Stimulated activated CD4-positive, alpha-beta T cell treated with anti-CD3 and anti-CD28 coated beads, Interleukin-12 subunit alpha, Interleukin-12 subunit beta, amount 100 ng/mL, for 4 hours (primary cell): Measurements from ENCODE around the gene PON2.
"Not testable (repeated sequence)": the region's sequence is repeated elsewhere in the genome, so short reads cannot be mapped to it uniquely, and the experiment has no call there.

Experiments
- DNase-seq: peaks from one replicate; pipeline ENCODE4 v3.0.0-alpha.2; 2020

Gene PON2

DNA sequence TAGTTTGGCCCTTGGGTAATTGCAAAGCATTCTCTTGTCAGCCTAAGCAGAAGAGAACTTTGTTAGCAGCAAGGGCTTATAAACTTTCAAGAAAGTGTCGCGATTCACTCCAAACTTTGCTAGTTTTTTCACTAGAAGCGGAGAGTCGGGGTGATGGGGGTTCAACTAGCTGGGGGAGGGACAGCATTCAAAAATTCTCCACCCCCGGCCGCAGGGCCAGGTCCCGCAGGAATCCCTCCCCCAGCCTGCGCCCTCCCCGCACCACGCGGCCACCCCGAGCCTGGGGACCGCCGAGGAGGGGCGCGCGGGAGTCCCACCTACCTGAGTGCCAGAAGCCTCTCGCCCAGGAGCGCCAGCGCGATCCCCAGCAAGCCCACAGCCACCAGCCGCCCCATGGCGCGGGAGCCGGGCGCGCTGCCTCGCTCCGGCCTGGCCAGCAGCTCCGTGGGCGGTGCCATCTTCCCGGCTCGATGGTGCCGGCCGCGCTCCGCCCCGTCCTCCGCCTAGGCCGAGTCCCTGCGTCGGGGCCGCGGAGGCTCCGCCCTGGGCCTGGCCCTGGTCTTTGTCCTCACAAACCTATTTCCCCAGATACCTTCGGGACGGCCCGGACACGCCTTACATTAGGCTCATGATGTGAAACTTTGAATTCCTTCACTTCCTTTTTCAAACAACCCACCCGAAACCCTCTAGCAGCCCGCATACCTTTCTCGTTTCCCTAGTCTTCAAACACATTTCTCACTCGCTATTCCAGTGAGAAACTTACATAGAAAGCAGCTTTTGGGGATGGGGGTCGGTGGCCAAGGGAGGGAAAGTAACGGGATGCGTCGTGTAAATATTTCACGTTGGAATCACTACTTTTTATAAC is at the start of gene PON2:
TSS of gene PON2 (minus strand) at position 472 of the 865 bp plus-strand sequence. CDS start at position 395, 77 bp downstream.
- DNase-seq: peak; percentile 24

DNA sequence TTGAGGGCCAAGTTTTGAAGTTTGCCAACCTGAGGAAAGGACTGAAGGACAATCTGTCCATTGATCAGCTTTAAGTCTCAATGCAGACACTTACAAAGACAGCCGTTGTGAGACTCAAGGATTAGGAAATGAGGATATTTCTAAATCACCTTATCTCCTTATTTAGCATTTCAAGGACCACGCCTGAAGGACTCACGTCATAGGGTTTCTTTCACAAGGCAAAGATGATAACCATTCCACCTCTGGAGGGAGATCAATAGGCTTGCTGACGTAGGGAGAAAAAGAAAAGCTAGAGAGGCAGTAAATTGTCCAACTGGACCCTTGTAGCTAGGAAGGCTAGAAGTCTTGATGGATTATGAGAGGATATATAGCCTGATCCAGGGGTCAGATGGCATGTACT is 47.6 kb upstream of the PON2 start:
- no peak for DNase-seq

DNA sequence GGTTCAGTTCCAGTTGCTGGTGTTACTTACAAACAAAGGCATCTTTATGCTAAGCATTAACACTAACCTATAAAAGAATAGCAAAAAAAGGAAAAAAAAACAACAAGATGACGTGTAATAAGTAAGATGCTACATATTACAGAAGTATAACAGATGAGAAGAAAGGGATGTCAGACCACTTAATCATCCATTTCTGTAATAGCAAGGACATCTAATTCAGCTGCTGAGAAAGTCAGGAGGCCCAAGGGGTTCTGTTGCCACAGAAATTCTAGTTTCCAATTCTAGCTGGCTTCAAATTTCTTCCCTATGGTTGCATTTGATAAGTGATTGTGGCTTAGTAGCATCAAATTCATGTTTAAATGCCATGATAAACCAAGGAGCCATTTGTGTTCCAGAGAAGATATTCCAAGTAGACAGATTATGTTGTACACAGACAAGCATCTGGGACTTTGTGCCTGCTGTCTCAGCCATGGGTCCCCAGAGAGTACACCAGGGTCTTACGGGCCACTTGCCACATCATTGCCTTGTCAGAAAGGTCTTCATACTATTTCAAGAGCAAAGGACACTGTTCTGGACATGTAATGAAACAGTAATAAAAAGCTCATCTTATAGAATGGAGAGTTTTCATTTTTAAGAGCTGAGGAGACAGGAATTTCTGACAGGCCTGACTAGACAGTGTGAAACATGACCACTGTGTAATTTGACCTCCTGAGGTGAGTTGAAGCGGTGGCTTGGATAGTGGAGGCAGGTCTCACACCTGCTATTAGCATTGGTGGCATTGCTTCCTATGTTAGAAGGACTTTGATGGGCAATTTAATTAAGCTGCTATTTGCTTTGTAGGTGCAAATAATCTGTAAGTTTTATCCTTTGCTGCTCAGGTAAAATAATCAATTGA is 46.7 kb upstream of the PON2 start:
- DNase-seq: no peak

DNA sequence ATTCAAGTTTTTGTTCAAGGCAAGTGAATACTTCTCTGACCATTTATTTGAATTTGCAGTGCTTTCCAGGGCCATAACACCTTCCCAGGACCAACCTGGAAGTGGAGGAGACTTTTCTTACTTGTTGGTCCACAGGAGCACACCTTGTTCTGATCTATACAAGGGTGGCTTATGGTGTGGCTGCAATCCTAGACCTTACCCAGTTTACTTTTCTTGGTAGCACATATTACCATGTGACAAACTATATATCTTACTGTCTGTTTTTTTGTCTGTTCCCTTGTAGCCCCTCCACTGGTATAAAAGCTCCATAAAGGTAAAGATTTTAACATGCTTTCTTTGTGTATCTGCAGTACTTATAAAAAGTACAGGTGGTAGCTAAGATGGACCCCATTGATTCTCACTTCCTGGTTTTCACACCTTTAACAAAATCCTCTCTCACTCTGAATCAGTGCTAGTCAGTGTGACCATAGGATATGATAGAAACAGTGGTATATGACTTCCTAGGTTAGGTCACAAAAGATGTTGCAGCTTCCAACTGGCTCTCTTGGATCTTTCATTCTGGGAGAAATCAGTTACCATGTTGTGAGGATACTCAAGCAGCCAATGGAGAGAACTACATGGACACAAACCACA is 45.3 kb upstream of the PON2 start:
- no peak for DNase-seq

DNA sequence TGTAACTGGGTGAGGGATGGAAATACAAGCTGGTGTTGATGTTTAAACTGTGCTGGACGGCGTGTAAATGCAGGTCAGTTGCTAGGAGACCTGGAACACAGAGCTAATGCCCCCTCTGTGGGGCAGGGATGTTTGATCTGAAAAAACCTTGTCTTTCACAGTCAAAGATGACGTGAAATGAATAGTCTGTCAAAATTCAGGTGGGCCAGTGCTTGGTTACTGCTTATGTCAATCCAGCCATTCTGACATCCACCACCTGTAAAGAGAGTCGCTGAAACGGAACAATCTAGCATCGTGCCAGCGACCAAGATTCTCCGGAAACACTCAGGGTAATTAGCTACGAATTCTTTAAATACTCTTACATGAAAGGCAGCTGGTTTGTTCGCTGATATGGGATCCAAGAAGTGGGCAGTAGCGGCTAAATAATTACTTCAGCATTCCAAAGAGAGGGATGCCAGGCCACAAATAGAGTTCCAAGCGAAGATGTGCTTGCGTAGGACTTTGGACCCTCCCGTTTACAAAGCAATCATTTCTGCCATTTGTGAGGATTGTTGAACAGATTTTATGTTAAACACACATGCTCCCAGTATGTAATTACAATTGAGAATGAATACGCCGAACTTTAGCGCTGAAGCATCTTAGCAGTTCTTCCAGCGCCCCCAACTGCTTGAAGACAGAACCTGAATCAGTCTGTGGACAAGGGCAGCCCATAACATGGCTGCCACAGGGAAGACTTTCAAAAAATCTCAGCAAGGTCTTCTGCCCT is 43.6 kb upstream of the PON2 start:
- DNase-seq: no peak

DNA sequence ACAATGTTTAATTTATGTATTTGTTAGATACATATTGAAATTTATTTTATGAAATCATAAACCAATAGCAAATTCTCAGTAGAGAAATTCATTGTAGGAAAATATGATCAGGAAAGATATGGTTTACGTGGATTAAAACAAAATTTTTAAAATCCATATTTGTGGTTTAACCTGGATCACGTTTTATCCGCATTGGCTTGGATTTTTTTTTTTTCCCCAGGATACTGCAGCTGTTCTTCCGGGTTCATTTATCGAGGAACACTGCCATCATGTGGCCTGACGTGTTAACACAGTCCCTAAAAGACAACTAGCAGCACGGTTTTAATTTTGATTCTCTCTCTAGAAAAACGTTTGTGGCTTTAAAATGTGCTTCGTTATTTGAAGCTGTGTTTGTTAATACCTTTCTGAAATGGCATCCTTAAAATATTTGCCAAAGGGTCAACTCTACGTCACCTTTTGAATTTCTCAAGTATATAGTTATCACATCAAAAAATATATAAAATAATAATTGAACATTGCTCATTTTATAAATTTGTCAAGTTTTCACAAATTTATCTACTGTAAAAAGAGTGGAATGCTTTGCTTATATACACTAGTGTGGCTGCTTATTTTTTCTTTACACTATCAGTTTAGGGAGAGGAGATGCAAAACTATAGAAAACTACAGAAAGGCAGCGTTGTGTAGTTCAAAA is 42.2 kb upstream of the PON2 start:
- peak; percentile 25 for DNase-seq

DNA sequence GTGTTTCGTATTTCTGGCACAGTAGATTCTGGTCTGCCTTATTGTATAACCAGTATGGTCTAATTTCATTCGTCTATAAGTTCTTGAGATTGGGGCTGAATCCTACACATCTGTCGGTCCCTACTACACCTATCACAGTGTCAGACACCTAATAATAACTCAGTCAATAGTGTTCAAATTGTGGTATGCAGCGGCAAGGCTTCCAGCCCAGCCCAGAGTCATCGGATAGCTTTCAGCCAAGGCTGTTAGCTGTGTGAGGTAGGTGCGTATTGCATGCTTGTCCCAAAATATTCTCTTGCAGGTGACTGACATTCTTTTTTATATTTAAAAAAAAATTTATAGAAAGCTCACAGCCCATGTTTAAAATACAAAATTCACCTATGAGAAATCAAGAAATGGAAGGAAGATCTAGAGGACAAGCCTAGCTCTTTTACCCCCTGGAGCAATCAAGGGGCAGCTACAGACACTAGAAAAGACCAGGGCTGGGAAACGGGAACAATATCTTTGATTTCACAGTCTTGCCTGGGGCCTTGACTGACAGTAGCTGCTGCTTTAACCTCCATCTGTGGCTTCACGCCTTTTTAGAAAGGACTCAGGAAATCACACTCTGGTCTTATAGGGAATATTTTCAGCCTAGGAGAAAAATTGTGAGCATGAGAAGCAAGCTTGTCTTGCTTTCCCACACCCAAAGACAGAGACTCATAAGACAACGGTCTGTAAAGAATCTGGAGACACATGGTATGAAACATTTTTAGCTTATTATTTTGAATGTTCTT is 41.4 kb upstream of the PON2 start:
- no peak for DNase-seq

DNA sequence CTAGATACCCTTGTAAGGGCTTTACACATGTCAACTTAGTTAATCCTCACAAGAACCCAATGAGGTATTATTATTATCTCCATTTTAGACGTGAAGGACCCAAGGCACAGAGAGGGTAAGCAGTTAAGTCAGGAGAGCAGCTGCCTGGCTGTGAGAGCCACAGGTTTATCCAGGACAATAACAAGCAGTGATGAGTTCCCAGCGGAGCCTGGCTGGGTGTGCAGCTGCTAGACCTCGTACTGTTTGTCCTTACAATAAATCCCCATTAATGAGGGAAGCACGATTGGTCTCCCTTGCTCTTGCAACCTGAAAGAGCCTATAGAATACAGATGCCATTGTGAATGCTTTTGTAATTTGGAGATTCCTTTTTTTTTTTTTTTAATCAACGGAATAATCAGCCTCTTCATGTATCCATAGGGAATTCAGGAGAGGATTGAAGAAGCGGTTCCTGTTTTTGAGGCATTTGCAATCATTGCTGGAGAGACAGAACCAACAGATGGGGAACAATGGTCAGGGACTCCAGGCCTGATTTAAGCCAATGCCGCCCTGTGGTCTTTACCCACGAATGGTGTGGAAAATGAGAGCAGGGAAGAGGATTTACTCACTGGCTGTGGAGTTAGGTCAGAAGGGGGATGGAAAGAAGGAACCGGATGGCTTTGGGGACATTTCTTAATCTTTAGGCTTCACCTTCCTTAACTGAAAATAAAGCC is 38.6 kb upstream of the PON2 start:
- DNase-seq: no peak

DNA sequence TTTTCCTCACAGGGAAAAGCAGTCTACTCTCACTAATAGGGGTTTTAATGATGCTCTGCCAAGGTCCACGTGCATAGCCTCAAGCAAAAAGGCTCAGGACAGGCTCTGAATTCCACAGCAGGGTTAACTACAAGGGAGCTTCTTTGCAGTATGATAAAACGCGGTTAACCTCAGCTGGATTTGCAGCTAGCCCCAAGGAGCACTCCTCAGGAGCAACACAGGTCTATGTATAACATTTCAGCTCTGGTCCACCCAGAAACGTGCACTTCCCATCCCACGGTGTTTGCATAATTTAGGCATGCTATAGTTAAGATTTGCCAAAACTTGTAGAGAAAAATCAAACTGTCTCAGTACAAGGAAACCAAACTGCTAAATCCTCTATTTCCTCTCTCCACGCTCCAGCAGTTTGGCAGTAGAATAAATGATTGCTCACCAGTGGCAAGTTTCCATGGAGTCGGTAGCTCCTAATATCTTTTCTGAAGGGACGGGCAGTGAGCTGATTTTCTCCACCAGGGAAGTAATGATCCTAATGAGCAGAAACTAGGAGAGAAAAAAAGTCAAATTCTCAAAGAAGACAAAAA is 37.8 kb upstream of the PON2 start:
- no peak for DNase-seq

DNA sequence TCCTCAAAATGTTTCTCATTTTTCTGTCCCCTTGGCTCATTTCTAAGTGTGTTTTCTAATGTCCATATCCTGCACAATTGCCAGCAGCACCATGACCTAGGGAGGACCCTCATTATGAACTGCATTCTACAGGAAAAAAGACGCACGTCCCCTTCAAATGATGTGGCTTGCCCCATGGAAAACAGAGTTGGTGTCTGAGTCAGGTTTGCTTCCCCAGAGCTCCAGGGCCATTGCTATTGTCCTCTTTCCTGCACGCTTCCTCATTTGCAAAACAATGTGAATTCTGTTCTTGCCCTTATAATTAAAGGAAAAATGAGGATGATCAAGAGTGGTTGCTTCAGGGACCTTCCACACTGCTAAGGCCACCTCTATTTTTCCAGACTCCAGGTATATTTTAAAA is 36.2 kb upstream of the PON2 start:
- DNase-seq: no peak

DNA sequence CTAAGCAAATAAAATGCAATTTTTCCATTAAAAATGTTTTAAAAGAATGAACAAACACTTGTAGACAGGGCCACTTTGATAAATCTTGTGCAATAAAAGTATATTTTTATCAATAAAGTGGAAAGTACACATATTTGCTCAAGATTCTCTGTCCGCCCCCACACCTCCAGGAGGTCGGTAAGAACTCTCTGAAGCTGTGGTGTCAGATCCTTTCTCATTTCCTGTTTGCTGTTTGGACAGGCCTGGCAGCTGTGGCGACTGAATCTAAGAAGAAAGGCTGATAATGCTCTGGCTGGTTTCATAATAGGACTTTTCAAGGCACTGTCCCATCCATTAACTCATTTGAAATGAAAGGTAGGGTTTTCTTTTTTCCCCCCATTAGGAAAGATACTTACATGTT is 35.6 kb upstream of the PON2 start:
- DNase-seq: no peak

DNA sequence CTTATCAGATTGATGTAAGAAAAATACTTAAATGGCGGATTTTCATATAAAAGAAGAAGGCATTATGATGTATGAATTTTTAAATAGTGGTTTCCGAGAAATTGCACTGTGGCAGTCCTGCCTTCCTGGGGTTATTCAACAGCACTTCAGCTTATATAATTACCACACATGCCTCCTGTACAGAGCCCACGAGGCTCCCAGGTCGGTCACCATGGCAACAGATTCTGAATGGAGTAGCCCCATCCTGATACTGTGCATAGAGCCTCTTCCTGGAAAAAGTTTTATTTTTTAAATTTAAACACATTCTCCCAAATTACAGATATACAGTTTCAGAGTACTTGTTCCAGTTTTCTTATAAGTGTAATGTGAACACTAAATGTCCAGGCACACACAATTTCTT is 35.0 kb upstream of the PON2 start:
- no peak for DNase-seq

DNA sequence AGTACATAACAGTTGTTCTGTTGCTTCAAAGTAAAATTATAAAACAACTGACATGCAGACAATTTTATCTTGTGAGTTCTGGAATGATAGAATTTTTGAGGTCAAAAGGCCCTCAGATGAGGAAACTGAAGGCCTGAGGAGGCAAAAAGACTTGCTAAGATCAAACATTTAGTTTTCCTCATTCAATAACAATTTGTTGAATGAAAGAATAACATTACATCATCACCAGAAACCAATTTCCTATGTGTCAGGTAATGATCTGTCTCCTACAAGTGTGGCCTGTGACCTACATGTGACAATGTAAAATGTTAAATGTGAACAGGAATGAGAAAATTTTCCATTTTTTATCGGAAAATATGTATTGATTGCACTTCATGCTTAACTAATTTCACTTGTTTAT is 34.4 kb upstream of the PON2 start:
- no peak for DNase-seq

DNA sequence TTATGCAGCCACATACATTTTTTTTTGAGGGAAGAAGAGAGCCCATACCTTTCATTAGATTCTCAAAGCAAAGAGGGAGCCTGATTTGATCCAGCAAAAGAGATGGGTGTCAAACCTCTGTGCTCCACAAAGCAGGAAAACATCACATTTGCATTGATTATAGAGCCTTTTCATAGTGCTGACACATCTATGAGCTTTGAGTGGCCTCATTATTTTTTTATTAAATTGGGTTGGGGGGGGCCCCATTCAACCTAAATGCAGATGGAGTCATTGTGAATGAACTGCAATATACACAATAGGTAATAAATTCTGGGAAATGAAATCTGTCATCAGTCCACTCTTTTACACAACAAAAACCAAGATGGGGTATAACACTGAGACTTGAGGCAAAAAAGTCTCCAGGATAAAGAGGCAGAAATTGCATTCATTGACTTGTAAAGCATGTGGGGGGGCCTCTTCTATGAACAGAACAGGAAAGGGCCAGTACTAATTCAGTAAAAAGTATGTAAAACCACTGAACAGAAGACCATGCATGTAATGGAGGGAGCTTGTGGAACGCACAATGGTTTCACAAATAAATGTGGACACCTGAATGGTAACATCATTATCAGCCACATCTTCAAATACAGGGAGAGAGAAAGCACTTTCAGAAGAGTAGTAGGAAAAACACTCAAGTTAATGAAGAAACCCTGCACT is 33.2 kb upstream of the PON2 start:
- DNase-seq: no peak

DNA sequence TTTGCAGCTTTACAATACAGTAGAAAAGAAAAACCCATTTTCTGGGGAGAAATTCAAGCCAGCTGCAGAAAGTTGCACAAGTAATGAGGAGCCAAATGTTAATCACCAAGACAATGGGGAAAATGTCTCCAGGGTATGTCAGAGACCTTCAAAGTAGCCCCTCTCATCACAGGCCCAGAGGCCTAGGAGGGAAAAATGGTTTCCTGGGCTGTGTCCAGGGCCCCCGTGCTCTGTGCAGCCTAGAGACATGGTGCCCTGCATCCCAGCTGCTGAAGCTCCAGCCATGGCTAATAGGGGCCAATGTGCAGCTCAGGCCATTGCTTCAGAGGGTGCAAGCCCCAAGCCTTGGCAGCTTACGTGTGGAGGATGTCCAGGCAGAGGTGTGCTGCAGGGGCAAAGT is 25.8 kb upstream of the PON2 start:
- not testable (repeated sequence) for DNase-seq

DNA sequence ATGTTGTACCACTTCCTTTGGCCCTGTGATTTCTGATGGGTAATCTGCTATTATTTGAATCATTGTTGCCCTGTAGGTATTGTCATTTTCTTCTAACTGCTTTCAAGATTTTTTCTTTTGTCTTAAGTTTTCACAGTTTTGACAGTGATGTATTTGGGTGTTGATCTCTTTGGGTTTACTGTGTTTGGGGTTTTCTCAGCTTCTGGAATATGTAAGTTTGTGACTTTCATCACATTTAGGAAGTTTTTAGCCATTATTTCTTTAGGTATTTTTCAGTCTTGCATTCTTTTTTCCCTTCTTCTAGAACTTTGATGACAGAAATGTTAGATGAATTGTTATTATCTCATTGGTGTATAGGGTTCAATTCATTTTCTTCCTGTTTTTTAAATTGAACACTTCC is 23.1 kb upstream of the PON2 start:
- no peak for DNase-seq

DNA sequence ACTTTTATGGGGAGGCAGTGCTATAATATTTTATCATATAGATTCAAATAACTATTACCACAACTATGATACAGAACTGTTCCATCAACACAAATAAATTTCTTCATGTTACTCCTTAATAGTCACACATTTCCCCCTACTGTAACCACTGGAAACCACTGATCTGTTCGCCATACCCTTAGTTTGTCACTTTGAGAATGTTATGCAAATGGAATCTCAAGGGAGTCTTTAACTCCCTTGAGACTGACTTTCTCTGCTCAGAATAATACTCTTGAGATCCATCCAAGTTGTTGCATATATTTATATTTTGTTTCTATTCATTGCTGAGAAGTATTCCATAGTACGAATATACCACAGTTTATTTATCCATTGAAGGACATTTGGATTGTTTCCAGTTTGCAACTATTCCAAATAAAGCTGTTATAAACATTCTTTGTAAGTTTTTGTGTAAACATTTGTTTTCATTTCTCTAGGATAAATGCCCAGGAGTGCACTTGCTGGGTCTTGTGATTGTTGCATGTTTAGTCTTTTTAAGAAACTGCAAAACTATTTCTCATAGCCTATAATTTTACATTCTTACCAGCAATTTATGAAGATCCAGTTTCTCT is 19.7 kb upstream of the PON2 start:
- DNase-seq: no peak

DNA sequence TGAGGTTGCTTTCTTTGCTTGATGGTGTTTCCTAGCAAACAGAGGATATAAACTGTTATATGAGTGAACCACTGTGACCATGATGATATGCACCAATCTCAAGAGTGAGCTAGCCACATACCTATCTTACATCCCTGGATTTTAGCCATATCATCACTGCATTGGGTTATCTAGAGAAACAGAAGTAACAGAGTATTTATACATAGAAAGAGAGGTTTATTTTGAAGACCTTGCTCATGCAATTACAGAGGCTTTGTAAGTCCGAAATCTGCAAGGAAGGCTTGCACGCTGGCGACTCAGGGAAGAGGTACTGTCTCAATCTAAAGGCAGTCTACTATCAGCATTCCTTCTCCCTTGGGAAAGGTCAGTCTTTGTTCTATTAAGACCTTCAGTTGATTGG is 11.8 kb upstream of the PON2 start:
- DNase-seq: no peak

DNA sequence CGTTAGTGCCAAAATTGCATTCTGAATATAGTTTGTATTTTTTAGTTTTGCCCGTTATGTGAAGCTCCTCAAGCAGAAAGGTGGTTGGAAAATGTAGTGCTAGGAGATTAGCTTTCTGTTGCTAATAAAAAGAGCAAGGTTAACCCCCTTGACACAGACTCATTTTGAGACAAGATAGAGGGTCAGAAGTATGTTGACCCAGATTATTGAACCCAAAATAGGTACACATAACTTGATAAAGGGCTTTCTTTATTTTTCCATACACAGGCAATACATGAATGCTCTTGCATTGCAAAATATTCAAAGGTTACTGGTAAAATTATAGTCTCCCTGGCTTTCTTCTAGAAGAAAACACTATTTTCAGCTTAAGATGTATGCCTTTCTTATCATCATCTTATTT is 10.0 kb upstream of the PON2 start:
- DNase-seq: no peak
